Effector memory CD4-positive, alpha-beta T cell (primary cell): ENCODE results near the gene PDE11A.
A peak's percentile ranks its signal among the peaks of the same experiment; 100 is the strongest.

Experiments used
- DNase-seq, 3 donors: peaks; one replicate each; pipeline ENCODE4 v3.0.0-alpha.2; 2020
- H3K27ac ChIP-seq: 2 replicates; pipeline ENCODE4 v1.7.0; 2013; ENCODE audit warnings: mild to moderate bottlenecking, low read length, moderate library complexity; ENCODE audit not compliant: insufficient read depth, poor library complexity, severe bottlenecking
- H3K27me3 ChIP-seq: replicated peaks from 2 replicates; pipeline ENCODE4 v1.7.0; 2013; ENCODE audit warnings: mild to moderate bottlenecking, low read length; ENCODE audit not compliant: insufficient read depth, control insufficient read depth, poor library complexity, severe bottlenecking
- H3K36me3 ChIP-seq: 2 replicates; pipeline ENCODE4 v1.7.0; 2013; ENCODE audit warnings: mild to moderate bottlenecking, low read length, moderate library complexity; ENCODE audit not compliant: control insufficient read depth, insufficient read depth
- H3K4me1 ChIP-seq: 2 replicates; pipeline ENCODE4 v1.7.0; 2013; ENCODE audit warnings: low read length, mild to moderate bottlenecking; ENCODE audit not compliant: control insufficient read depth, insufficient read depth, poor library complexity, severe bottlenecking
- H3K4me3 ChIP-seq: 2 replicates; pipeline ENCODE4 v1.7.0; 2013; ENCODE audit warnings: low read length, low read depth, mild to moderate bottlenecking; ENCODE audit not compliant: insufficient read depth, poor library complexity, severe bottlenecking
- H3K9me3 ChIP-seq: 2 replicates; pipeline ENCODE4 v1.7.0; 2013; ENCODE audit warnings: mild to moderate bottlenecking, low read length, moderate library complexity; ENCODE audit not compliant: control insufficient read depth

Gene PDE11A

DNA sequence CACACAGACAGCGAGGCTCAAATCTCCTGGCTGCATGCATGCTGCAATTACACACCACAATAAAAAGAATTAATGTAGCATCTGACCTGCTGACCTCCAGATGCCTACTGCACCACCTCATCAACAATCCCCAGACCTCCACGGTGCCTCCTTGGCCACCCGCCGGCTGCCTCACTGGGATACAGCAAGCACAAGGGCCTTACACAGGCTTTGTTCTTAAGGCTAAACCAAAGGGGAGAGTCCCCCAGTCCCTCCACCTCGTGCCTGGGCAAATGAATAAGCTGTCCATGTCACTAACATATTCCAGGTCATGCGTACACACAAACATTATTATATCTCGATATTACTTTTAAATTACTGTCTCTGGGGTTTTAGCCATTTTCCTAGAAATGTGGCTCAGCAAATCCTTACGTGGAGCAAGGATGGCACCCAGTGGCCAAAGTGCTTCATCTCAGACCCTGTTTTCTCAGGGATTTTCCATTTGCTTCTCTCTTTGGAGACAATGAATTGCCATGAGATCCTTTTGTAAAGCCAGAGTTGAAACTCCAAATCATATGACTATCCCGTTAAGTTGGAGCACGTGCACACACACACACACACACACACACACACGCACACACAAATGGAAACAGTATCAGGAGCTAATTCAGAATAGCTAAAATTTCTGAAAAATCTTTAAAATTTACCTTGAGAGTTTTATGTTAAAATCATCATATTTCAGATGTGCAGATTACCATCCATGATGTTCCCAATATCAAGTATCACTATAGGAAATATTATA, 313.8 kb downstream of the PDE11A start:
- Histone ChIP-seq H3K4me3 (no peak overlapping the region), H3K36me3 (no peaks in the 10 kb centered on the region), H3K4me1 (peaks cover 5% of the 10 kb centered on the region), H3K27me3 (peaks cover 3% of the 10 kb centered on the region), H3K27ac (no peak overlapping the region), H3K9me3 (no peaks in the 10 kb centered on the region)
- DNase-seq: no peak

DNA sequence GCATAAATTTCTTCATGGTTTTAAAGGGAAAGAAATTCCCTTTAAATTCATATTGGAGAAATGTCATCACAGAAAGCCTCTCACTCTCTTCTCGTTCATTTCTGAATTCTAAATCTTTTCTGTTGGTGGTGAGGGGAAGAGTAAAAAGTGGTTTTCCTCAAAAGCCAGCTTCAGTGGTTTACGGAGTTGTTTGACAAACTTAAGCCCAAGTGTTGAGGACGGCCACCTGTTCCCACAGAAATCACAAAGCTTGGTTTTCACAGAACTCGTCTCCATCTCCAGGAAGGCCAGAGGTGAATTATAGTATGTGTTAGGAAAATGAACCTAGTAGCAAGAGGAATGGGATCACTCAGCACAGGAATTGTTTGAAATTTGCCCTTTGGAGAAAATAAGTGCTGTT, 316.2 kb downstream of the PDE11A start:
- Histone ChIP-seq H3K36me3 (no peaks in the 10 kb centered on the region), H3K4me1 (no peaks in the 10 kb centered on the region), H3K4me3 (no peak overlapping the region), H3K9me3 (no peaks in the 10 kb centered on the region), H3K27ac (no peak overlapping the region), H3K27me3 (peaks cover 3% of the 10 kb centered on the region)
- DNase-seq: no peak

DNA sequence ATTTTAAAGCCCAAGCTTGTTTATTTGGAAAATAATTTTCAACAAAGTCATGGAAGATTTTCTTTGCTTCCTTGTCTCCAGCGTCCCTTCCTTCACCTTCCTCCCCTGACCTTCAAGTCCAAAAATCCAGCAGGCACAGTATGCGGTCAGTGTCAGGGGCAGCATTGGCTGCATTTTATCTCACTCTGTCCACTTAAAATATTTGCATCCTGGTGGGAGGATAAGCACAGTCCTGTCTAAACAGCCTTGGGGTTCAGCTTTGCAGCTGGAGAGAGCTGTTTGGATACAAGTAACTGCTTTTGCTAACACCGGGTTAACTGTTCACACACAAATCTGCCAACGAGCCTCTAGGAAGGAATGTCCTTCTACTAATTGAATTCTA, 318.1 kb downstream of the PDE11A start:
- H3K9me3 ChIP-seq: no peaks in the 10 kb centered on the region
- H3K4me3 ChIP-seq: no peak overlapping the region
- H3K27me3 ChIP-seq: peaks cover 3% of the 10 kb centered on the region
- DNase-seq: no peak
- no peaks in the 10 kb centered on the region for H3K36me3 ChIP-seq
- H3K27ac ChIP-seq: no peak overlapping the region
- H3K4me1 ChIP-seq: no peaks in the 10 kb centered on the region

DNA sequence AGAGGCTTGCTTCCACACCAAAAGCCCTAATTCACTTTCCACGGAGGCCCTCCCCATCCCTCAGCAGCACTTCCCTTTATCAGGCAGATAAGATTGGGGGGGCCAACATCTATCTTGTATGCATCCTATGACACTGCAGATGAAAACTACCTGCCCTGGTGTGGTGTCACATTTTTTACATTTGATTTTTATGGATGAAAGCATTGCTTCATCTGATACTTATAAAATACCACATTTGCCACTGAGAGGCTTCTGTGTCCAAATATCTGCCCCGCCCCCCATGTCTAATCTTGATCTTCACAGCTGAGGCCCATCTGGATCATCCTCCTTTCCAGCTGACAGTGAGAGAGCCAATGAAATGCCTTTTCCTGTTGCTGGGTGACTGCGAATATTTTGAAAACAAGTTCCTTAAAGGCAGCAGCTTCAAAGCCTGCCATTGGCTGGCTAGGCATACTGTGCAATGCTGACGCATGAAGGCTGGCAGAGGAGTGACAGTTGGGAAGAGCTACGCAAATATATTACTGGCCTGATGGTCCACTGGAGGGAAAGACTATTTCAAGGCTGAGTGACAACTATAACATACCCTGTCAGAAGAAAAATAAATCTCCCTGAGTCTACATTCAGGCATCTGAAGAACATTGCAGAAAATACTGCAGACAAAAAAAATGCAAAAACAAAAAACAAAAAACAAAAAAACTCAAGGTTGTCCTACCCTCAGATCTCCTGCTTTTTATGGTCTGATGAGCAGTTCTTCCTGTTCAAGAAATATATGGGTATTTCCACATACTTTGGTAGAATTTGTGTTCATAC, 318.7 kb downstream of the PDE11A start:
- Histone ChIP-seq H3K27ac (no peak overlapping the region), H3K4me3 (no peak overlapping the region), H3K4me1 (no peaks in the 10 kb centered on the region), H3K36me3 (no peaks in the 10 kb centered on the region), H3K27me3 (peaks cover 3% of the 10 kb centered on the region), H3K9me3 (no peaks in the 10 kb centered on the region)
- peak in 1 of 3 donors; percentile 4 for DNase-seq

DNA sequence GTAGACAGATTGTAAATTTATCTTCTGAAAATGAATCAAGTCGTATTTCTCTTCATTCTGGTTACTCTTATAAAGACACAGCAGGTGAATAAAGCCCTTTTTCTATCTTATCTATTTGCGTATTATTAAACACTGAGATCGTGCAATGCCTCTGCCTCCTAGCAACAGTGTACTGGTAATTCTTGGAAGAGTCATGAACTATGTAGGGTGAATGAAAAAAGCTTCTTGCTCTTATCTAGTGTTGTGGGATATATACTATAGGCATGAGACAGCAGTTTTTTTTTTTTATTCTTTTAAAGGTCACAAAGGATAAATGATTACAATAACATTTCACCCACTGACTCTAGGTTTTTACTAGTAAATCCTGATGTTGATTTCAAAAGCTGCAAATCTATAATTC, 324.2 kb downstream of the PDE11A start:
- Histone ChIP-seq H3K27me3 (peaks cover 3% of the 10 kb centered on the region), H3K4me1 (no peaks in the 10 kb centered on the region), H3K27ac (no peak overlapping the region), H3K4me3 (no peak overlapping the region), H3K9me3 (no peaks in the 10 kb centered on the region), H3K36me3 (no peaks in the 10 kb centered on the region)
- no peak for DNase-seq

DNA sequence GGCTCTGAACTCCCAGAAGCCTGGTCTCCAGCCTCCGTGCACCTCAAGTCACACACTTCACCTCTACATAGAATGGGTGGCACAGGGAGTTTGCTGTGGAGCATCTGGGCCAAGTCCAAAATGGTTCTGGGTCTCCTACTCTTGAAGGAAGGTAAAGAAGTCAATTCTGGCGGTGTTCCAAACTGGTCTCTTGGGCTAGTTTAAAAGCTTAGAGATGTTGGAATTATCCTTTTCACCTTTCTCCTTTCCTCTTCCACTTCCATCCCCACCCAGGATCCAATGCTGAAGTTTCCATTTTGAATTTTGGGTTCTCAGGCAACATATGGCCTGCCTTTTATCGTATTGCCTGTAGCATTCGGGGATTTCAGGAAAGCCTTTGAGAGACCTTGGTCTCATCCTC, 325.2 kb downstream of the PDE11A start:
- H3K27me3 ChIP-seq: peaks cover 3% of the 10 kb centered on the region
- H3K36me3 ChIP-seq: no peaks in the 10 kb centered on the region
- H3K4me1 ChIP-seq: no peaks in the 10 kb centered on the region
- H3K27ac ChIP-seq: no peak overlapping the region
- H3K9me3 ChIP-seq: no peaks in the 10 kb centered on the region
- no peak overlapping the region for H3K4me3 ChIP-seq
- DNase-seq: no peak

DNA sequence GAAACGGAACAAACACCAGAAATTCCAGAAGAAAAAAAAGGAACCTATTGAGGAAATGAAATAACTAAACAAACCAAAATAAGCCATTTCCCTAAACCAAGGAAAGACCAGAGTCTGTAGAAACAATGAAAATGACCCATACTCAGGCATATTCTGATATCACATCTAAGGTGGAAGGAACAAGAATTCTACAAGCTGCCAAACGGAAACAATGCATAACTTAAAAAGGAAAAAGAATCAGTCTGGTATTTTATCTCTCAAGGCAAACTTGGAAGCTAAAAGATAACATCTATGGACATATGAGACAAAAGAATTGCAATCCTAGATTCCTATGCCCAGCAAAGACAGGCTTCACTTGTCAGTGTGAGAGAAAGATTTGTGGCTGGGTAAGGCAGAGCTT, 326.2 kb downstream of the PDE11A start:
- no peaks in the 10 kb centered on the region for H3K9me3 ChIP-seq
- DNase-seq: no peak
- H3K27ac ChIP-seq: no peak overlapping the region
- no peaks in the 10 kb centered on the region for H3K36me3 ChIP-seq
- H3K27me3 ChIP-seq: peaks cover 3% of the 10 kb centered on the region
- no peak overlapping the region for H3K4me3 ChIP-seq
- H3K4me1 ChIP-seq: no peaks in the 10 kb centered on the region

DNA sequence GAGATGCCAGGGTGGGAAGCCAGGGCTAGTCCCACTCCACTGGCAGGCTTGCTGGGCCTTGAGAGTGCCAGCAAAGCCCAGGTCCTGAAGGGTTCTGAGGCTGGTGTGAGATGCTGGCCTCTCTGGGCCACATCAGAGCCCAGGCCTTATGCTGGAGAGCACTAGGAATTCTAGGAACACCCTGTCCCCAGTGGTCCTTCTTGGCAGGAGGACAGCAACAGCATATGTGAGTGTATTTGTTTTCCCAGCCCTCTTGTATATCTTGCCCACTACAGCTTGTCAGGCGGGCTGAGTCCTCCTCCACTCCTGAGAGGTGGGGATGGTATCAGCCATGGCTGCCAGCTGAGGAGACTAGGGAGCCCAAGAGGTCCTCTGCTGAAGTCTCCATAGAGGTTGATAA, 327.0 kb downstream of the PDE11A start:
- Histone ChIP-seq H3K4me1 (no peaks in the 10 kb centered on the region), H3K9me3 (no peaks in the 10 kb centered on the region), H3K27ac (no peak overlapping the region), H3K36me3 (no peaks in the 10 kb centered on the region), H3K4me3 (no peak overlapping the region), H3K27me3 (no peaks in the 10 kb centered on the region)
- no peak for DNase-seq

DNA sequence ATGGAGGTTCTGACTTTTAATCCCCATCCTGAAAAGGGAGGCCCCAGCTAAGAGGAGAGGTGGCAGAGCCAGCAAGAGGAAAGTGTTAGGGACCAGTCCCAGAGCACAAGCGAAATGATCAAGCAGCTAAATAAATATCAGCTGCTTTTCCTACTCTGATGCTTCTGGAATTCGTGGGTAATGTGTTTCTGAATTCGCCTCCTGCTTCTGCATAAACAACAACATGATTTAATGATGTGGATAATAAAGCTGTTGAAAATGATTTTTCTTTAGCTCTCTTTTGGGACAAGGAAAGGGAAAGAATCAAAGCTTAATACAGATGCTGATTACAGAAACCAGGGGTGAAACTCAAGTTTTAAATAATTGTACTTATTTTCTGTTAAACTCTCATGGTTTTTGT, 329.7 kb downstream of the PDE11A start:
- no peaks in the 10 kb centered on the region for H3K9me3 ChIP-seq
- no peak overlapping the region for H3K27ac ChIP-seq
- H3K27me3 ChIP-seq: no peaks in the 10 kb centered on the region
- DNase-seq: no peak
- H3K4me1 ChIP-seq: no peaks in the 10 kb centered on the region
- no peaks in the 10 kb centered on the region for H3K36me3 ChIP-seq
- no peak overlapping the region for H3K4me3 ChIP-seq

DNA sequence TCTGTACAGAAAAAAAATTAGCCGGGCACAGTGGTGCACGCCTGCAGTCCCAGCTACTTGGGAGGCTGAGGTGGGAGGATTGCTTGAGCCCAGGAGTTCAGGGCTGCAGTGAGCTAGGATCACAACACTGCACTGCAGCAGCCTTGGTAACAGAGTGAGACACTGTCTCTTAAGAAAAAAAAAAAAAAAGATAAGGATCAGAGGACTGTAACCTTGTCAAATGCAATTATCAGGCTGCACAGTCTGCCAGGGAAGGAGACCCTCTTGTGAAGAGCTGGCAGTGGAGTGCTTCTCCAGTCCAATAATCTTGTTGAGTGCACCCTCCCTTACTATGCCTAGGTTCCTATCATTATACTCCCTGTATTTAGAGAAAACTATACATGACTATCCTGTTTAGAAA, 330.7 kb downstream of the PDE11A start:
- Histone ChIP-seq H3K27me3 (no peaks in the 10 kb centered on the region), H3K4me1 (no peaks in the 10 kb centered on the region), H3K27ac (no peak overlapping the region), H3K4me3 (no peak overlapping the region), H3K36me3 (no peaks in the 10 kb centered on the region), H3K9me3 (no peaks in the 10 kb centered on the region)
- no peak for DNase-seq
